ENCODE data around the gene TRERF1.

Gene TRERF1

GRCh38 chr6:42179261-42179944 lies 272.3 kb downstream of the TRERF1 start:
- DNase-seq, result no peak

GRCh38 chr6:42177514-42178364 lies 274.0 kb downstream of the TRERF1 start:
- no peak for DNase-seq

GRCh38 chr6:42176981-42177380 lies 274.7 kb downstream of the TRERF1 start:
- DNase-seq, result no peak

- DNase-seq, result no peak
These were observed 275.9 kb downstream of the TRERF1 start for GRCh38 chr6:42175860-42176259.

Data from GOT3 (cell line).